Measurements from ENCODE around the gene ZNF177. TPM values are rescaled to one million over a fixed set of nuclear protein-coding genes. Genes with fewer than 3 reads are reported as not detected.

The ZNF177 gene
- total and polyA plus RNA-seq, 8 donors: 0.50 to 4.6 (median 2.2) TPM; not detected in 1

DNA sequence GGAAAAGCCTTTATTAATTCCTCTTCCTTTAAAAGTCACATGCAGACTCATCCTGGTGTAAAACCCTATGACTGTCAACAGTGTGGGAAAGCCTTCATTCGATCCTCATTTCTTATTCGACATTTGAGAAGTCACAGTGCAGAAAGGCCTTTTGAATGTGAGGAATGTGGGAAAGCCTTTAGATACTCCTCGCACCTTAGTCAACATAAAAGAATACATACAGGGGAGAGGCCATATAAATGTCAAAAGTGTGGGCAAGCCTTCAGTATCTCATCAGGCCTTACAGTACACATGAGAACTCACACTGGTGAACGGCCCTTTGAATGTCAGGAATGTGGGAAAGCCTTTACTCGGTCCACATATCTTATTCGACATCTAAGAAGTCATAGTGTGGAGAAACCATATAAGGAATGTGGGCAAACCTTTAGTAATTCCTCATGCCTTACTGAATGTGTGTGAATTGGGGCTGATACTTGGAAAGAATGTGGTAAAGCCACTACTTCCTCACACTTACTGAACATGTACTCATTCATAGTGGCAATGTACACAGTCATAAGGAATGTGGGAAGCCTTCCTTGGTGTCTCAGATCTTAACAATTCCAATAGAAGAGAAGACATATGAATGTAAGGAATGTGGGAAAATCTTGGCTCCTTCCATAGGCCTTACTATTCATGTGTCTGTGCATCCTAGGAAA lies 20.1 kb upstream of the ZNF177 start:
- intact Hi-C loops (cut with DNase I; ENCODE audit: low total_unique reads): no loop called here
- no peak overlapping the region for H3K27ac ChIP-seq
- peaks cover 55 to 85% (median 70%) of the 10 kb centered on the region in 4 donors for H3K36me3 ChIP-seq
- H3K4me1 ChIP-seq: no peaks in the 10 kb centered on the region
- peaks cover 78 to 100% (median 98%) of the 10 kb centered on the region in 4 donors for H3K9me3 ChIP-seq
- H3K4me3 ChIP-seq: no peak overlapping the region
- no peaks in the 10 kb centered on the region for H3K27me3 ChIP-seq
- TF ChIP-seq EP300 (IDR thresholded peaks at IDR 0.05): no peak
- TF ChIP-seq, protein P1, sequence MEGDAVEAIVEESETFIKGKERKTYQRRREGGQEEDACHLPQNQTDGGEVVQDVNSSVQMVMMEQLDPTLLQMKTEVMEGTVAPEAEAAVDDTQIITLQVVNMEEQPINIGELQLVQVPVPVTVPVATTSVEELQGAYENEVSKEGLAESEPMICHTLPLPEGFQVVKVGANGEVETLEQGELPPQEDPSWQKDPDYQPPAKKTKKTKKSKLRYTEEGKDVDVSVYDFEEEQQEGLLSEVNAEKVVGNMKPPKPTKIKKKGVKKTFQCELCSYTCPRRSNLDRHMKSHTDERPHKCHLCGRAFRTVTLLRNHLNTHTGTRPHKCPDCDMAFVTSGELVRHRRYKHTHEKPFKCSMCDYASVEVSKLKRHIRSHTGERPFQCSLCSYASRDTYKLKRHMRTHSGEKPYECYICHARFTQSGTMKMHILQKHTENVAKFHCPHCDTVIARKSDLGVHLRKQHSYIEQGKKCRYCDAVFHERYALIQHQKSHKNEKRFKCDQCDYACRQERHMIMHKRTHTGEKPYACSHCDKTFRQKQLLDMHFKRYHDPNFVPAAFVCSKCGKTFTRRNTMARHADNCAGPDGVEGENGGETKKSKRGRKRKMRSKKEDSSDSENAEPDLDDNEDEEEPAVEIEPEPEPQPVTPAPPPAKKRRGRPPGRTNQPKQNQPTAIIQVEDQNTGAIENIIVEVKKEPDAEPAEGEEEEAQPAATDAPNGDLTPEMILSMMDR (IDR thresholded peaks at IDR 0.05): no peak
- TF ChIP-seq POLR2A (IDR thresholded peaks at IDR 0.05): no peak
- no peak for TF ChIP-seq POLR2AphosphoS5 (IDR thresholded peaks at IDR 0.05)
- WGBS, 5 donors: 96 to 99% (median 98%) methylated on average over 6 of the region's 6 CpGs
- DNase-seq: no peak

DNA sequence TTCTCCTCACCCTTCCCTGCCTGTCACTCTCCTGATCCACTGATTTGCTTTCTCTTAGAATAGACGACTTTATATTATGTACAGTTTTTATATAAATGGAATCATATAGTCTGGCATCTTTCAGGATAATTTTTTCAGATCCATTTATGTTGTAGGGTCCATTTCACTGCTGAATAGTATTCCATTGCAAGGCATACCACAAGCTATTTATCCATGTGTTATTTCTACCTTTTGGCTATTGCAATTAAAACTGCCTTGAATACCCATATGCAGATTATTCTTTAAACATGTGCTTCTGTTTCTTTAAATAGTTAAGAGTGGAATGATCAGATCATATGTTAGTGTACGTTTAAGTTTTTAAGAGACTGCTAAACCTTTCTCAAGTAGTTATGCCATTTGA lies 17.8 kb upstream of the ZNF177 start:
- 94 to 97% (median 95%) methylated on average over 2 of the region's 2 CpGs for WGBS, 5 donors
- Histone ChIP-seq H3K27ac (no peak overlapping the region), H3K4me3 (no peak overlapping the region), H3K36me3 (peaks cover 45 to 81% (median 58%) of the 10 kb centered on the region in 4 donors), H3K4me1 (no peaks in the 10 kb centered on the region), H3K9me3 (peaks cover 66 to 100% (median 99%) of the 10 kb centered on the region in 4 donors), H3K27me3 (no peaks in the 10 kb centered on the region)
- no peak for TF ChIP-seq POLR2A (IDR thresholded peaks at IDR 0.05)
- no peak for TF ChIP-seq EP300 (IDR thresholded peaks at IDR 0.05)
- TF ChIP-seq POLR2AphosphoS5 (IDR thresholded peaks at IDR 0.05): no peak
- TF ChIP-seq, protein P1 (IDR thresholded peaks at IDR 0.05): no peak
- intact Hi-C loops (cut with DNase I; ENCODE audit: low total_unique reads): no loop called here
- DNase-seq: no peak

- Histone ChIP-seq H3K27me3 (no peaks in the 10 kb centered on the region), H3K4me1 (no peaks in the 10 kb centered on the region), H3K36me3 (peaks cover 17 to 81% (median 38%) of the 10 kb centered on the region in 4 donors), H3K9me3 (peaks cover 40 to 100% (median 97%) of the 10 kb centered on the region in 4 donors), H3K27ac (no peak overlapping the region), H3K4me3 (no peak overlapping the region)
- intact Hi-C loops (cut with DNase I; ENCODE audit: low total_unique reads): no loop called here
- no peak for DNase-seq
- WGBS, 5 donors: 96 to 99% (median 98%) methylated on average over 3 of the region's 3 CpGs
- TF ChIP-seq POLR2A (IDR thresholded peaks at IDR 0.05): no peak
- TF ChIP-seq EP300 (IDR thresholded peaks at IDR 0.05): no peak
- TF ChIP-seq, protein P1 (IDR thresholded peaks at IDR 0.05): no peak
- TF ChIP-seq POLR2AphosphoS5 (IDR thresholded peaks at IDR 0.05): no peak
Measured at GRCh38 chr19:9348253-9348652, 14.6 kb upstream of the ZNF177 start.

GRCh38 chr19:9348671-9349070 lies 14.1 kb upstream of the ZNF177 start:
- no peak for DNase-seq
- peaks cover 13 to 81% (median 36%) of the 10 kb centered on the region in 4 donors for H3K36me3 ChIP-seq
- no peaks in the 10 kb centered on the region for H3K4me1 ChIP-seq
- 96 to 100% (median 97%) methylated on average over 22 of the region's 22 CpGs for WGBS, 5 donors
- no peak overlapping the region for H3K27ac ChIP-seq
- intact Hi-C loops (cut with DNase I; ENCODE audit: low total_unique reads): no loop called here
- TF ChIP-seq, protein P1 (IDR thresholded peaks at IDR 0.05): no peak
- TF ChIP-seq POLR2A (IDR thresholded peaks at IDR 0.05) (no peak), EP300 (IDR thresholded peaks at IDR 0.05) (no peak), POLR2AphosphoS5 (IDR thresholded peaks at IDR 0.05) (no peak)
- peaks cover 36 to 100% (median 95%) of the 10 kb centered on the region in 4 donors for H3K9me3 ChIP-seq
- H3K4me3 ChIP-seq: no peak overlapping the region
- H3K27me3 ChIP-seq: no peaks in the 10 kb centered on the region

All from stomach (tissue), 9 donors.